Stimulated activated CD4-positive, alpha-beta T cell treated with anti-CD3 and anti-CD28 coated beads, Interleukin-2, amount 100 ng/mL, for 48 hours (primary cell): ENCODE measurements around the gene DGCR8.

ENCODE experiments used
- DNase-seq, 2 donors: peaks; one replicate each; pipeline ENCODE4 v3.0.0-alpha.2; 2020

Gene DGCR8

DNA sequence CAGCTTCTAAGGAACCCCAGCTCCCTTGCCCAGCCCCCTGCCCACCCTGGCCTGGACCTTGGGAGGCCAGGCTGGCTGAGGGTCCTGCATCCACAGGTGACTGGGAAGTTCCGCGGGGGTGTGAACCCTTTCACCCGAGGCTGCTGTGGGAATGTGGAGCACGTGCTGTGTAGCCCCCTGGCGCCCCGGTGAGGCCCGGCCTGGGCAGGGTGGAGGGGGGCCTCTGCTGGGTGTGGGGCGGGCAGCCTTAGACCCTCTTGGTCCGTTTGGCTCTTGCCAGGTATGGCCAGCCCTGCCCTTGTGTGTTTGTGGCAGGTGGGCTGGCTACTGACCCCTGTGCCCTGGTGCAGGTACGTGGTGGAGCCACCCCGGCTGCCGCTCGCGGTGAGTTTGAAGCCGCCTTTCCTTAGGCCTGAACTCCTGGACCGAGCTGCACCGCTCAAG, 60.5 kb downstream of the DGCR8 start:
- DNase-seq: no peak

DNA sequence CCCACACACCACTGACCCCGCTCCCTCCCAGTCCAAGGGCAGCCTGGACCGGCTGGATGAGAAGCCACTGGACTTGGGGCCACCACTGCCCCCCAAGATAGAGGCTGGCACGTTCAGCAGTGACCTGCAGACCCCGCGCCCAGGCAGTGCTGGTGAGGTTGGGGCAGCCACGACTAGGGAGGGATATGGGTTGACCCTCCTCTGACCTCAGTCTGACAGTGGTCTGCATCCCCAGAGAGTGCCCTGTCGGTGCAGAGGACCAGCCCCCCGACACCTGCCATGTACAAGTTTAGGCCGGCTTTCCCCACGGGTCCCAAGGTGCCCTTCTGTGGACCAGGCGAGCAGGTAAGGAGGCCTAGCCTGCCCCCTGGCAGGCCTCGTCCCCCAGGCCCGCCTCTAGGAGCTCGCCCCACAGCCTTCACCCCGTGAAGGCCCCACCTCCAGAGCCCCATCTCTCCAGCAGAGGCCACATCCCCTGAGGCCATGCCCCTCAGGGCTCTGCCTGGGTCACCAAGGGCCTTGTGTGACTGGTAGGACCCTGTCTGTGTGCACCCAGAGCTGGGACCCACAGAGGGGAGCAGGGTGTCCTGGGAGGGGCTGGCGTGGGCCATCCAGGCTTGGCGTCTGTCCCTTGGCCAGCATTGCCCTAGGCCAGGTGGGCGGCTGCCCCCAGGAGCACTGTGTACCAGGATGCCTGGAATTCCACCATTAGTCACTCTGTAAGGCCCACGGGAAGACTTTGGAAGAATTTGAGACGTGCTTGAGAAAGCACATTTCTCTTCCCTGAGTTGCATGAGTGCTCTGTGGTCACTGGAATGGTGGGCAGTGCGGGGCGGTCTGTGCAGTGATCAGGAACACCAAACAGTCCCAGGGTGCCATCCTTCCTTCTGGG, 61.4 kb downstream of the DGCR8 start:
- no peak for DNase-seq

DNA sequence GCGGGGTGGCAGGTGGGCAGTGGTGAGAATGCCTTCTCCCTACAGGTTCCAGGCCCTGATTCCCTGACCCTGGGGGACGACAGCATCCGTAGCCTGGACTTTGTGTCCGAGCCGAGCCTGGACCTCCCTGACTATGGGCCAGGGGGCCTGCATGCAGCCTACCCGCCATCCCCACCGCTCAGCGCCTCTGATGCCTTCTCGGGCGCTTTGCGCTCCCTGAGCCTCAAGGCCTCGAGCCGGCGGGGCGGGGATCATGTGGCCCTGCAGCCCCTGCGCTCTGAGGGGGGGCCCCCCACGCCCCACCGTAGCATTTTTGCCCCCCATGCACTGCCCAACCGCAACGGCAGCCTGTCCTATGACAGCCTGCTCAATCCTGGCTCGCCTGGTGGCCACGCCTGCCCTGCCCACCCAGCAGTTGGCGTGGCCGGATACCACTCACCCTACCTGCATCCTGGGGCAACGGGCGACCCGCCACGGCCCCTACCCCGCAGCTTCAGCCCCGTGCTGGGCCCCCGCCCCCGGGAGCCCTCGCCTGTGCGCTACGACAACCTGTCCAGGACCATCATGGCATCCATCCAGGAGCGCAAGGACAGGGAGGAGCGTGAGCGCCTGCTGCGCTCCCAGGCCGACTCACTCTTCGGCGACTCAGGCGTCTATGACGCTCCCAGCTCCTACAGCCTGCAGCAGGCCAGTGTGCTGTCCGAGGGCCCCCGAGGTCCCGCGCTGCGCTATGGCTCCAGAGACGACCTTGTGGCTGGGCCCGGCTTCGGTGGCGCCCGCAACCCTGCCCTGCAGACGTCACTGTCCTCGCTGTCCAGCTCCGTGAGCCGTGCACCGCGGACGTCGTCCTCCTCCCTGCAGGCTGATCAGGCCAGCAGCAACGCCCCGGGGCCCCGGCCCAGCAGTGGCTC, 62.9 kb downstream of the DGCR8 start:
- DNase-seq: no peak

DNA sequence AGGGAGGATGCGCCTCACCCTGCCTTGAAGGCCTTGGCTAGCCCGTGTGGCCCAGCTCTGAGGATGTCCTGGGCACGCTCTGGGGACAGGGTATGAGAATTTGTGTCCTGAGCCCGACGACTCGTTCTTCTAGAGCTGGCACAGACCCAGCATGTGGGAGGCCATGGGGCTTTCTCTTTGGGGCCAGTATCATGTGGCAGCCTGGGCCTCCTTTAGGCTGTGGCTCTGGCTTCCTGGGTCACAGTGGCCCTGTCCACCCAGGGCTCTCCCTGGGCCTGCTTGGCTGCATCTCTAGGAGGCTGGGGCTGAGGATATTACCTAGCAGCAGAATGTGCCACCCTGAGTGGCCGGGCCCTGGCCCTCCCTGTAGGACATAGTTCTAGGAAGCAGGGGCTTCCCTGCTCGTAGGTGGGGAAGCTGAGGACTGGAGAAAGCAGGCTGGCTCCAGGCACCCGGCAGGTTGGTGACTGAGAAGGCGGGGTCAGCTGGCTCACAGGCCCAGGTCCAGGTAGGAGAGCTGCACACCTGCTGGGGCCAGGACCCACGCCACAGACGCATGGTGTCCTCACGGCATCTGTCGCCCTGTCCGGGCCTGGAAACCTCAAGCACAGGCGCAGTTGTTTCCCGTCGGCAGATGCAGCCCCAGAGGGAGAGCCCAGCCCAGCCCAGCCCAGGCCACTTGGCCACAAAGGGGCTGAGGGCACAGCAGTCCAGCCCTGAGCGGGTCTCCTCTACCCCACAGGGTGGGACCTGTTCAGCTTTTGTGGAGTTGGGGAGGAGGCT, 64.0 kb downstream of the DGCR8 start:
- DNase-seq: no peak

DNA sequence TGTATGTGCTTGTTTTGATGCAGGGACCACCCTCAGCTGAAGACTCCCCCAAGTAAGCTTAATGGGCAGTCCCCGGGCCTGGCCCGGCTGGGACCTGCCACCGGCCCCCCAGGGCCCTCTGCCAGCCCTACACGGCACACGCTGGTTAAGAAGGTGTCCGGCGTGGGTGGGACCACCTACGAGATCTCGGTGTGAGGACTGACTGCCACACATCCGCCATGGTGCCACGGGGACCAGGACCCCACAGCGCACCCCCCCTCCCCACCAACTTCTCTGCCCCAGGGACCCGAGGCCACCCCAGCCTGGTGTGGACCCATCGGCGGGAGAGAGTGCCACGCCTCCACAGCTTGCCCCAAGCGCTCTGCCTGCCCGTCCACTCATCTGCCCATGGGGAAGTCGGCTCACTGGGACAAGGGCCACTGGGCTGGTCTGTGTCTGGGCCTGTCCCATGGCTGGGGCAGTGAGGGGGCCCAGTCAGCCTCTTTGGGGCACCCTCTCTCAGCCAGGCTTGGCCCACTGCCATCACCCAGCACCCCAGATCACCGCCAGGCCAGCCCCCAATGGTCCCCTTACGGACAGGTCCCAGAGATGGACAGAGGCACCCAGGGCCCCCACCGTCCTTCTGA, 65.3 kb downstream of the DGCR8 start:
- DNase-seq: no peak

DNA sequence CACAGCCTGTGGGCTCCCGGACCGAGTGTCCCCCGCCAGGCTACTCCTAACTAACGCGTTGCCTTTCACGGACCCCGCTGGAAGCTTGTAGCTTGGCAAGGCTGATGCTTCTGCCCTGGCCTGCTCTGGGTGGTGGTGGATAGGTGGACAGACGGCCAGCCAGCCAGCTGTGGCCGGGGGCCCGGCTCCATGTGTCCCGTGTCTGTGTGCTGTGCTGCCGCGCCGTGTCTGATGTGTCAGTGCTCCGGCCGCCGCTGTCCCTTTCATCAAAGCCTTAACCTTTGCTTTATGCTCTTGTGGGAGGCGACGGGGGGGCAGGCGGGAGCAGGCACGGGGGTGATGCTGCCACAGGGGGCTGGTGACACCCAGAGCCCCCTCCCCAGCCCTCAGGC, 65.8 kb downstream of the DGCR8 start:
- DNase-seq: no peak

DNA sequence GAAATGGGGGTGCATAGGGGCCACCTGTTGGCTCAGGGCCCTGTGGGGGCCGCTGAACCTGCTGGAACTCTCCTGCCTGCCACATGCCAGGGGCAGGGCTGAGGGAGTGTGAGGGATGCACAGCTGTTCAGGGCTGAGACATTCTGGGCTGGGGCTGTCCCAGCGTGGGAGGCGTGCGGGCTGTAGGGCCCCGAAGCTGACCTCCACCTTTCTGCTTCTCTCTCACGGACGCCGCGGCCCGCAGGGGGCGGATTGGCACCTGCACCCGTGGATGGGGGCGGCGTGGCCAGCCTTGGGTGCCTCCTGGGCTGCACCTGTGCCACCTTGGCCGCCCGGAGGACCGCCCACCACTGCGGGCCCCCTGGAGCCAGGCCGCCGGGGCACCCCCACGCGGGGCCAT, 66.7 kb downstream of the DGCR8 start:
- no peak for DNase-seq

DNA sequence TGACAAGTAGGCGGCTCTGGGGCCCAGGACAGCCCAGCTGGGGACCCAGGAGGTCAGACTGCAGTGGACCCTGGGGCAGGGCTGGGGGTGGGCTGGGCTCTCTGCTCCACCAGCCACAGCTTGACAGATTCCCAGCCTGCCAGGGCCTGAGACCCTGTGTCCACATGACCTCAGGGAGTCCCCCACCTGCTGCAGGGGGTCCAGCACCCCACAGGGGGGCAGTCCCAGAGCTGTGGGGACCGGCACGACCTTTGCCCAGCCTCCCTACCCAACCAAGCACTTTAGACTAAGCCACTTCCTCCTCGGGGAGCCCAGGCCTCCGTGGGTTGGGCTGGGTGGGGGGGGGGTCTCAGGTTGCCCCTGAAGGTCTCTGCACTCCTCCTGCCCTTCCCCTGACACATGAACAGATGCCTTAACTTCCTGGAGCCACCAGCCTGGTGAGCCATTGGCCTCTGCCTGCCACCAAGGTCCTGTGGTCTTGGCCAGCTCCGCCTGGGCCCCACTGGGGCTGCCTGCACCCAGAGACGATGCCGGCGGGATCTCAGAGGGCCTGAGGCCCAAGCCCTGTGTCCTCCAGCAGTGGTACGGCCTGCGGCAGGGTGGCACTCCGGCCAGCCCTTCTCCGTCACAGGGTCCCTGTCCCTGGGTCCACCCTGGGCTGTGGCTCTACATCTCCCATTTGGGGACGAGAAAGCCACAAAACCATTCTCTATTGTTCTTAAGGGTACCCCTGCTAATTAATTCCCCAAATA, 67.4 kb downstream of the DGCR8 start:
- no peak for DNase-seq

DNA sequence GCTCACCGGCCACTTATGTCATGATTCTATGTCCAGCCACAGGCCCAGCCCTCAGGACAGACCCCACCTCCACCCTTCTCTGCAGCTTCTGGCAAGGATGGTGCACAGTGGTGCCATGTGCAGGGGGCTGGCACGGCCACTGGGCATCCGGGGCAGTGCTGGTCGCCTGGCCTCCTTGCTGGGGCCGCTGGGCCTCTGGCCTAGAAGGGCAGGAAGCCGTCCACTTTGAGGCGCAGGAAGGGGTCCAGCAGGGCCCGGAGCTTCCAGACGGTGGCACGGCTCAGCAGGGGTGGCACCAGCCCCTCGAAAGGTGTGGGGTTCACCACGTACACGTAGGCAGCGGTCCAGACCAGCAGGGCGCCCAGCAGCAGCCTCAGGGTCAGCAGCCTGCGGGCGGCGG, 68.4 kb downstream of the DGCR8 start:
- DNase-seq: no peak

DNA sequence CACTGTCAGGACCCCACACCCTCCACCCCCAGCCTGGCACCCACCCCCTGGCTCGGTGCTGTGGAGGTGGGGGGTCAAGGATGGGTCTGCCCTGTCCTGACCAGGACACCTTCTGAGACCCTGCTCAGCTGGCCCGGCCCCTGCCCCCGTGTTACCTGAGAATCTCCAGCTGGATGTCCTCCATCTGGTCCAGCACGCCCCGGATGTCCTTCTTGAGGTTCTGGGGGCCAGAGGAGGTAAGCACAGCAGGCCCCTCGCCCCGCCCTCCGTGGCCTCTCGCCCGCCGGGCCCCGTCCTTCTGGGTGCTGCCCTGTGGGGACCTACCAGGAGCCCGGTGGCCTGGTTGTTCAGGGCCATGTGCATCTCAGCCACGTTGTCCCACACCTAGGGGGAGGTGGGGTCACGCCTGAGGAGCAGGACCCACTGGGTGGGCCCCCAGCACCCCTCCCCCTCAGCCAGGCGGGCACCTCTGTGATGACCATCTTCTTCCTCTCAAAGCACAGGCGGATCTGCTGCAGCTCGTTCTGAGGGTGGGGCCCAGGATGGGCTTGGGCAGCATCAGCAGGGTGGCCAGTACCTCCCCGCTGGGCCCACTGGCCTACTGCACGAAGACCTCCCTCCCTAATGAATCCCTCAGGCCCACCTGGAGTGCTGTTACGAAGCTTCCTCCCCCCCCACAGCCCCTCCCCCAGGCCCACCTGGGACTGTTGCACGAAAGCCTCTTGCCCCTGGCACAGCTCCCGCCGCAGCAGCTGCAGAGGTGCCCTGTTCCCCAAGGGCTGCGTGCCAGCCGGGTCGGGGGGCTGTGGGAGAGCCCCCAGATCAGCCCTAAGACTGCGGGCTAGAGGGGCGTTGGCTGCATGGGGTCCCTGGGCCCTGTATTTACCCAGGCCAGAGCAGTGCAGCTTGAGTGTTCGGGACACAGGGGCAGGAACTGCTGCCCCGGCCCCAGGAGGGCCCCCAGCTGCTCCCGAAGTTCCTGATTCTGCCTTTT, 69.5 kb downstream of the DGCR8 start:
- no peak for DNase-seq

DNA sequence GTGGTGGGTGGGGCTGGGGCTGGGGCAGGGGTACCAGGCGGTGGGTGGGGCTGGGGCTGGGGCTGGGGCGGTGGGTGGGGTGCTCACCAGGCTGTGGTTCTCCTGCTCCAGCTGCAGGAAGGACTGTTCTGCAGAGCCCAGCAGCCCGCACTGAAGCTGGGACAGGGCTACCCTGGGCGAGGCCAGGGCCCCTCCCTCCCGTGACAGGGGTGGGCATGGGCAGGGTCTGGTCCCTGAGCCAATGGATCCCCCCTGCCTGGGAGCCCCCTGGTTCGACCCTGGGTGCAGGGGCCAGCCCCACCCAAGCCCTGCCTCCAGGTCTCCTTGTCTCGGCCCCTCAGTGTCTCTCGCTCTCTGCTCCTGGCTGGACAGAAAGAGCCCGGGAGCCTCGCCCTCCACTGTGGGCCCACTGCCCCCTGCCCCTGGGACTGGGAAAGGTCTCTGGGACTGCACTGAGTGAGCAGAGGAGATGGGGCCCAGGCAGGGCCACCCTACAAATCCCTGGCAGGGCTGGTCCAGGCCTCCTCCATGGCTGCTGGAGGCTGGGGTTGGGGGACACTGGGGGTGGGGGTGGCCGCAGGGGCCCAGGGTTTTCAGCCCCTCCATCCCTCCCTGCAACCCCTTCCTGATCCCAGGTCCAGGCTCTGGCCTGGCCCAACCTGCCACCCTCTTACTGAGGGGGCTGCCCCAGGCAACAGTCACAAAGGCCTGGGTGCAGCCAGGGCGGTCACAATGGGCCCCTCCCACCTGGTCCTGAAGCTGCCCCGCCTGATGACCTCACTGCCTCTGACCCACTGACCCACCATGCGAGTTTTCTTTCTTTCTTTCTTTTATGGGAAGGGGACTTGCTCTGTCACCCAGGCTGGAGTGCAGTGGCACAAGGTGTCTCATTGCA, 70.6 kb downstream of the DGCR8 start, which contains the start of gene CCDC188:
Gene CCDC188, minus strand, starts transcription at position 675 of the 895 bp plus-strand sequence. Its CDS starts 69 bp downstream, at position 606.
- no peak for DNase-seq

DNA sequence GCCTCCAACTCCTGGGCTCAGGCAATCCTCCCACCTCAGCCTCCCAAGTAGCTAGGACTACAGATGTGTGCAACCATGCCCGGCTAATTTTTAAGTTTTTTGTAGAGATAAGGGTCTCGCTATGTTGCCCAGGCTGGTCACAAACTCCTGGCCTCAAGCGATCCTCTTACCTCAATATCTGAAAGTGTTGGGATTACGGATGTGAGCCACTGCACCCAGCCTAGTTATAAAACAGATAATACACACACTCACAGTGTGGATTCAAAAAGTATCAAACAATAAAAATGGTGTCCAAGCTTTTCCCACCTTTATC, 71.2 kb downstream of the DGCR8 start:
- DNase-seq: no peak

DNA sequence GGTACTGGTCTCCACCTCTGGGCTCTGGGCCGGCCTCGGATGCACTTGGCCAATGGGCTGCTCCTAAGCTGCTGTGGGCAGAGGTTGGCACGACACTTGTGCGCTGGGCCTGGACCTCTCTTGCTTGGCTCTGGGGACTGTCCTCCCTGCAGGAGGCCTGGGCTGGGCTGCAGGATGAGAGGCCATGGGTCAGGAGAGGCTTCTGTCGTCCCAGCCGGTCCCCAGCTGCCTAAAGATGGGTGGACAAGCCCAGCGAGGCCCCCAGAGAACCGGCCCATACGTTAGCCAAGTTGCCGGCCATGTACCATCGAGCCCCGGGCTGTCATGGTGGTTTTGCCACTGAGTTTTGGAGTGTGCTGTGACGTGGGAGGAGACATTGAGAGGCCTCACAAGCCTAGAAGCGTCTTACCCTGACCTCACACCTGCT, 72.4 kb downstream of the DGCR8 start:
- DNase-seq: no peak

DNA sequence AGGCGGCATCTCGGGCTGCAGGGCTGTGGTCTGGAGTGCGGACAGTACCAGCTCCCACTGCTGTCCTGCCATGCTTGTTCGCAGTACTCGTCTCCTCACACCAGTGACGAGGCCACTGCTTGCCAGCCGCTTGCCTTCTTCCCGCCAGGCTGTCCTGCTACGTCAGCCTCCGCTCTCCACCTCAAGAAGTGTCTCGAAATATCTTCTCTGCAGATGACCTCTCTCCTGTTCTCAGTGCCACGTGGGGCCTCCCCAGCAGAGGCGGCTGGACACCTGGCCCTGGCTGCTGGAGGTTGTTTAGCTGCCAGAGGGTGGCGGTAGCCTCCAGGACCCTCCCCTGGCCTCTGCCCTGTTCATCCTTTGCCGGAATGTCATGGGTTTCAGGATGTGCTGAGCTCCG, 73.9 kb downstream of the DGCR8 start:
- no peak for DNase-seq

DNA sequence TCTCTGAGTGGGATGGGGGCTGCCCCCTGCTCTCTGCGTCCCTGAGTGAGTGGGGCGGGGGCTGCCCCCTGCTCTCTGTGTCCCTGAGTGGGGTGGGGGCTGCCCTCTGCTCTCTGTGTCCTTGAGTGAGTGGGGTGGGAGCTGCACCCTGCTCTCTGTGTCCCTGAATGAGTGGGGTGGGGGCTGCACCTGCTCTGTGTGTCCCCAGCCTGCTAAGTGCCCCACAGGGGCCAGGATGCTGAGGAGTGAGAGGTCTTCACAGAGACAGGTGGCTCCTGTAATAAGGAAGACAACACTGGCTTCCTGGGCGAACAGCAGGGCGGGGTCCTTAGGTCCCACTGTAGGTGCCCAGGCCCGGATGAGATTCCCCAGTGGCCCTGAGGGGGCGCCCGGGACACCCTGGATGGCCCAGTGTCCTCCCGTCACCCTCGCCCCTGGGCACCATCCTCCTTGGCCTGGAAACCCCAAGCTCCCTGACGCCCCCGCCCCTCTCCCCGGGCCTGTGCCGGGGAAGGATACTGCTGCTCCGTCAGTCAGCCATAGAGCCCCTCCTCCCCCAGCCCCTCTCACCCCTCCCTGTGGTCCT, 74.7 kb downstream of the DGCR8 start:
- DNase-seq: no peak

DNA sequence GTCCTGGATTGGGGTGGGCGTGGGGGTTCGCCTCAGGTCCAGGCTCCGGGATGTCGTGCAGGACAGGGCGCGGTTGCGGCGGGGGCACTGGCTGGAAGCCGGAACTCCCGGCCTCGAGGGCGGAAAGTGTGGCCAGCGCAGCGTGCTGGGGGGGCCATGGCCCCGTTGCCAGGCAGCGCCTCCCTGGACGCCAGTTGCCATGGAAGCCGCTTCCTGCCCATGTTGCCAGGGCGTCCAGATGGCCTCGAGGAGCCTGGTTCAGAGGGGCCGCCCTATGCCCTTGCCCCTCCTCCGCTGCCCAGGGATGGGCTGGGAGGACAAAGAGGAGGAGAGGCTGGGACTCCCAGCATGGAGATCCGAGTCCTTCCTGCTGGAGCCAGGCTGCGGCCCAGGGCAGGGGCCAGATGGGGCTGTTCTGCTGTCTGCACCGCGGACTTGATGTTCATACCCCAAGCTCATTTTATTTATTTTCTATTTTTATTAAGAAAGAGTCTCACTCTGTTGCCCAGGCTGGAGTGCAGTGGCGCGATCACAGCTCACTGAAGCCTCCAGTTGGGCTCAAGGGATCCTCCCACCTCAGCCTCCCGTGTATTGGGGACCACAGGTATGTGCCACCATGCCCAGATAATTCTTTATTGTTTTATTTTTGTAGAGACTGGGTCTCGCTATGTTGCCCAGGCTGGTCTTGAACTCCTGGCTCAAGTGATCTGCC, 75.4 kb downstream of the DGCR8 start:
- no peak for DNase-seq

DNA sequence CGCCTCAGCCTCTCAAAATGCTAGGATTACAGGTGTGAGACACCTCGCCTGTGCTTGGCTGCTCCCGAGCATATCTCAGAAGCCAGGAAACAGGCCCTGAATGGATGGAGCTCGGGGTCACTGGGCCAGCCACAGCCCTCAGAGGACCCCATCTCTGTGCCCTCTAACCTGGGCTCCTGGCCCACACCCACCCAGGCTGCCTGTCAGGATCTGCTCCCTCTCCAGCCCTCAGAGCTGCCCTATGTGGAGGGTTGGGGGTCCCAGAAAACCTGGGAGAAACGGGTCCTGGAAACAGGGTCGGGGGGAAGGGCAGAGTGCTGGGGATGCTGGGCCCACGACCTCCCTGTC, 76.0 kb downstream of the DGCR8 start:
- no peak for DNase-seq
